NCI-H2196 treated with DMSO at 0.1 percent for 48 hours (cell line): ENCODE measurements around the gene PRELID1.

Experiments
- DNase-seq: peaks from one replicate; lab custom pipeline; 2025; ENCODE audit not compliant: unreplicated experiment; lab: John Stamatoyannopoulos, UW

PRELID1 gene

DNA sequence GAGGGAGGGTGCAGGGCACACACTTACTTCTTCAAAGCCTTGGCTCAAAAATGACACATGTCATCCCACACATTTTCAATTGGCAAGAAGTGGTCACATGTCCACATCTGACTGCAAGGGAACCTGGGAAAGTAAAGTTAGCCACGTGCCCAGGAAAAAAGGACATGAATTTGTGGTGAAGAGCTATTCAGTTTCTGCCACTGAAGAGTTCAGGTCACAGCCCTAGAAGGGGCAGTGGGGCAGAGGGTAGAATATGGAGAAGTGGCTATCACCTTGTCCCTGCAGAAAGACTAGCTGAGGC, 52.2 kb downstream of the PRELID1 start:
- no peak for DNase-seq
